Measurements from ENCODE around the gene NHSL2.

The NHSL2 gene

DNA sequence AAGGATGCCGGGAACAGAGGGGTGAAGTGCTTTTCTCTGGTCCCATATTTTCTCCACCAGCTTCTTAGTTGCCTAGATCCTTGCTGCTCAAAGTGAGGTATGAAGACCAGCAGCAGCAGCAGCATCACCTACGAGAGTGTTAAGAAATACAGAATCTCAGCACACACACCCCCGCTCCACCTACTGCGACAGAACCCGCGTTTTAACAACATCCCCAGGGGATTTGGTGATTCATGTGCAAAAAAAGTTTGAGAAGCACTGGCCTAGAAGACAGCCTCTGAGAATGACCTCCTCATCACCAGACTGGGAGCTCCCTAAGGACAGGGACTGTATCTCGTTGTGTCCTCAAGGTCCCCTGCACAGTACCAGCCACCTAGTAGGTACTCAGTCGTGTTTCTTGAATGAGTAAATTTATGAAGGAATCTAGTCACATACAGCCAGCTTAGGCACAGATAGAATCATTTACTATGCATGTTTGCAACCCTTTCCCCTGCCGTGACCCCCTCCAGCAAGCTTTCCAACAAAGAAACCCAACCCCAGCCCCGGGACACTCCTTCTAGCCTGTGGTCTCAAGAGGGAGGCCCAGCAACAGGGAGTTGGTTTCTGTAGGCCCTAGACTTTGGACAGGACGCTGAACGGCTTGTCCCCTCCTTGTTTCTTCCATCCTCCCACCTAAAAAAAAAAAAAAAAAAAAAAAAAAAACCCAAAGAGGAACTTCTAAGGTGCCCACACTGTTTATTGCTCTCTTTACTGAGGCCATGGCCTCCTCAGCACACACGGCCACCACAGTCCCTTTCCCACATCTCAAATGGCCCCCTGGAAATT lies 199.6 kb downstream of the NHSL2 start:
- DNase-seq (ENCODE audit: low spot score): no peak

DNA sequence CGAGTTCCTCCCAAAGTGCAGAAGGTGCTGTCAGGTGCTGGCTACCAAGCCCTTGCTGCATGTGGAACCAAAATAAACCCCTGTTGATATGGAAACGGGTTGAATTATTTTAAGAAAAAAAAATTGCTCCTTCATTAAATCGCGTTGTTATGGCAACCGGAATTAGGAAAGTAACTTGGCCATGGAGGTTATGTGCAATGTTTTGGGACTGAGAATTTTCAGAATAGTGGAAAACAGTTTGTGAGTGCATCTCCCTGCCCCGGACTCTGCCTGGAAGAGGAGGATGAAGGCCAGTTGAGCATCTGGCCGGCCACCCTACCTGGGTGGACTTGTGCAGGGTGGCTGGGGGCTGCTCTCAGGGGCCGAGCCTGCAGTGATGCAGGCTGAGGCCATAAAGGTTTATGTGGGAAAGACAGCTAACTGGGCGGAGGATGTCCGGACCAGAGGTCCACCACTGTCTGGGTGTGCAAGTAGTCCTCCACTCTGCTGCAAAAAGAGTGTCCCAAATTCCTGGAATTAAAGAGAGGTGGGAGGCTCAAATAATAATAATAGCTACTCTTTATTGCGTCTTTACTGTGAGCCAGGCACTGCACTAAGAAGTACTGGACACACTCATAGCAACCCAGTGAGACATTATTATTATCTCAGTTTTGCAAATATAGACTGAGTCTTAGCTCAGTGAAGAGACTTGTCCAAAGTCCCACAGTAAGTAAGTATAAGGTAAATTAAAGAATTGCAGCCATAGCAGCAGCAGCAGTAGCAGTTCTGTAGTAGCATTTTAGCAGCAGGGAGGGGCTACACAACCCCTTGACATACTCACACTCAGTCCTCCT lies 200.4 kb downstream of the NHSL2 start:
- no peak for DNase-seq (ENCODE audit: low spot score)

DNA sequence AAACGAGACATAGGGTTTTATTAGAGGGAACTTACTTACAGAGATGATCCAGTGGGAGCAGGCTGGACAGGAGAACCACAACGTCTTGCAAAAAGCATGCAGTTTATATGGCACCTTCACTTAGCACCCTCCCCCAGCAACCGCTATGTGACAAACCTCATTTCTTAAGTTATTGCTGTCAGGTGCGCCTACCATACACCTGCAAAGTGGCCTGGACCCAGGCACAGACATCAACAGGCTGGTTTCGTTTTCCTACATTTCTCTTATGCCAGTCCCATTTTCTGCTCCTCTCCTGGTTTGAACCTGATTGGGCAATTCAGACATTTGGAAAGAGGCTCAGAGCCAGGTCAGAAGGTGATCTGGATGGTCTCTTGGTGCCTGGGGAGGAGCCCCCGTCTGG lies 202.8 kb downstream of the NHSL2 start:
- DNase-seq (ENCODE audit: low spot score): no peak

DNA sequence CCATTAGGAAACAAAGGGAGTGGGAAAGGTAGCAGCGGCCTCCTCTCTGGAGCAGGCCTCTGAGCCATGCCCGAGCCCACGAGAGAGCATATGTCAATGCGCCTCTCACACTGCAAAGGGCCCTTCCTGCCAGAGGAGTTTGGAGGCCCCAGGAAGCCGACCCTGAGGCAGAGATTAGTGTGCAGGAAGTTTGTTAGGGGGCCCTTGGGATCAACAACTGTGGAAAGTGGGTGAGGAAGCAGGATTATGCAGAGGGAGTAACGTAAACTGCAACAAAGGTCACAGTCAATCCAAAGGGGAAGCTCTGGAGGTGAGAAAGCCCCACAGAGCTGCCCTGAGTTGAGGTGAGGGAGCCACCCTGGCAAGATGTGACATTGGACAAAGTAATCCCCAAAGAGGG lies 203.7 kb downstream of the NHSL2 start:
- no peak for DNase-seq (ENCODE audit: low spot score)

DNA sequence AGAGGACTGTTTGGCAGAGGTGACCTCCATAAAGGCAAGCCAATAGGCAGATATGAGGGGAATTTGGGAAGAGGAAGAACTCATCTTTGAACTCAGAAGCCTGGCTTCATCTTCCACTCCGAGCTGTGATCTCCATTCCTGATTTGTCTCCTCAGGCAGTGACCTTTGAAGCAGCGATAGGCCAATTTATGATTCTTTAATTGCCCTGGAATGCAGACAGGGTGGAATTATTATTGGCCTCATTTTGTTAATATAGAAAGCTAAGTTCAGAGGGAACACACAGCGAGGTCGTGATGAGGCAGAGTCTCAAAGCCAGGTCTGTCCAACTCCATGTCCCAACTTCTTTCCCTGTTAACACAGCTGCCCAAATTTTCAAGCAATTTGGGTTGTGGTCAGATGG lies 204.2 kb downstream of the NHSL2 start:
- DNase-seq (ENCODE audit: low spot score): no peak

DNA sequence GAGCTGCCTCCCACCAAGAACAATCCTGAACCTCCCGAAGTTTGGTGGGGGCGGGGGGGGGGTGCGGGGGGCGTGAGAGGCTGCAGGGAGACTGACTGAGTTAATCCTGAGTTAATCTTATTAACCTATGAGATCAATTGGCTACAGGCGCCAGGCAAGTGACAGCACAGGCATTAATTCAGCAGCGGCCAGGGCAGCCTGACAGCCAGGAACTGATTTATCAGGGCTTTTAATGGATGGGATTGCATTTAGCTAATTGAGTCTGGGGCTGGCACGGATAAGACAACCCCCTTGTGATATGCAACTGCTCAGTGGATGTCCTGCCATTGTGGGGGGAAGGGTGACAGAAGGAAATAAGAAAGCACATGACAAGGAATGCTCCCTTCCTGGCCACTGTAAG lies 204.7 kb downstream of the NHSL2 start:
- no peak for DNase-seq (ENCODE audit: low spot score)

DNA sequence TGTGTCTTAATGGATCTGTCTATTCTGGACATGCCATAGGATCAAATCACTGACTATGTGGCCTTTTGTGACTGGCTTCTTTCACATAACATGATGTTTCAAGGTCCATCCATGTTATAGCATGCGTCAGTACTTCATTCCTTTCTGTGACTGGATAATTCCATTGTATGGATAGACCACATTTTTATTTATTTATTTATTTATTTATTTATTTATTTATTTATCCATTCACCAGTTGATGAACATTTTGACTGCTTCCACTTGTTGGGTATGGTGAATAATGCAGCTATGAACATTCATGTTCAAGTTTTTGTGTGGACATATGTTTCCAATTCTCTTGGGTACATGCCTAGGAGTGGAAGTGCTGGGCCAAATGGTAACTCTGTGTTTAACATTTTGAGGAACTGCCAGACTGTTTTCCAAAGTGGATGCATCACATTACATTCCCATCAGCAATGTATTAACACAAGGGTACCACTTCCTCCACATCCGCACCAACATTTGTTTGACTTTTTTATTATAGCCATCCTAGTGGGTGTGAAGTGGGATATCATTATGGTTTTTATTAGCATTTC lies 207.1 kb downstream of the NHSL2 start:
- no peak for DNase-seq (ENCODE audit: low spot score)

DNA sequence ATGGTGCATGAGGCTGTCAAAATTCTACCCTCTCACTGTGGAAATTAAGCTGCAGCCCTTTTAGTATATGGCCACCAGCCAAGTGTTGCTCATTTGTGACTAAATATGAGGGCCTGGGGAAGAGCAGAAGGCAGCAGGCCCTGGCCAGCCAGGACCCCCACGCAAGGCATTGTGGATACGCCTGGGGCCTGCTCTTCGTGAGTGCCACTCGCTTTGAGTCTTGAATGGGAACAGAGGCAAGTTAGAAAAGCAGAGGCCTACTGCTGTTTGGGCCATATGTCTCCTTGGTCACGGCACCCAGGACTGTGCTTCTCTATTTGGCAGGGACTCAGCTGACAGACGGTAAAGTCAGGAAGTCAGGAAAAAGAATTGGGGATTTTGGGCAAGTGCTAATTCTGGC lies 210.2 kb downstream of the NHSL2 start:
- no peak for DNase-seq (ENCODE audit: low spot score)

DNA sequence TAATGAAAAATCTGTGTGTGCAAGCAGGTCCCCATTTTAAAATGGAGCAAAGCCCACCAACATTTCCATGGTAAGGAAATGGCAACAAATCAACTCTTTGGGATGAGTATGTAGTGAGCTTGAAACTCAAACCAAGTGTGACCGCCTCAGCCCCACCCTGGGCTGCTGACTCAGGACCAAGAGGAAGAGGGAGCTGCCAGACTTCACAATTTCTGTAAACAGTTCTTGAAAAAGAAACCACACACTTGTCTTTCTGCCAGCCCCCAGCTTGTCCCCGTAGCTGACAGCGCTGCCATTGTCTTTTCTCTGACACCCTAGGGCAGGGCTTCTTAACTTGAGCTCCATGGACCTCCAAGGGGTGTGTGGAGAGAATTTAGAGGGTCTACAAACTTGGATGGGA lies 210.7 kb downstream of the NHSL2 start:
- DNase-seq (ENCODE audit: low spot score): peak; percentile 82

DNA sequence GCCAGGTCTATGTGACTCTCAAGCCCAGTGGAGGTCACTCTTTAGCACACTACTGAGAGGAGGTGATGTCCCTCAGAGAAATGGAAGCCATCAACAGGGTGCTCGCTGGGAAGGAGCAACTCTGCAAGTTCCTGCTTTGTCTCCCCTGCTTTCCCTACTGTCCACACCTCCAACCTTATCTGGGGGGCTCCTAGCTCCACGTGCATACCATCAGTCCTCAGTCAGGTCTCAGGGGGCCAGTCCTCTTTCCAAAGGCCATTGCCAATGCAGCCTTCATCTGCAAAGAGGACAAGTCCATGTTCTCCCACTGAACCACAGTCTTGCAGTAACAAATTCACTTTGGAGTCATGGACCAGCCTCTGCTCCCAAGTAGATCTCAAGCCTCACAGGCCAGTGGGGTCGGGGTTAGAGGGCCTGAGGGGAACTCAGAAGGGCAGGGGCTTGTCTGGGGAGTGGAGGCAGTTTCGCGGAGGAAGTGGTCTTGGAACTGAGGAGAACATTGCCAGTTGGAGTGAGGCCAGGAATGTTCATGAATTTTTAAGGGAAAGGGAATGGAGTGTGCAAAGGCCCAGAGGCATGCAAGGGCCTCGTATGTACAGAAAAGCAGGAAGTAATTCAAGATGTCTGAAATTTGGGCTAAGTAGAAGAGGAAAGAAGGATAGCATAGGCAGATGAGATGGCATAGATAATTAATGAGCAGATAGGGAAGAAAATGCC lies 212.1 kb downstream of the NHSL2 start:
- DNase-seq (ENCODE audit: low spot score): no peak

DNA sequence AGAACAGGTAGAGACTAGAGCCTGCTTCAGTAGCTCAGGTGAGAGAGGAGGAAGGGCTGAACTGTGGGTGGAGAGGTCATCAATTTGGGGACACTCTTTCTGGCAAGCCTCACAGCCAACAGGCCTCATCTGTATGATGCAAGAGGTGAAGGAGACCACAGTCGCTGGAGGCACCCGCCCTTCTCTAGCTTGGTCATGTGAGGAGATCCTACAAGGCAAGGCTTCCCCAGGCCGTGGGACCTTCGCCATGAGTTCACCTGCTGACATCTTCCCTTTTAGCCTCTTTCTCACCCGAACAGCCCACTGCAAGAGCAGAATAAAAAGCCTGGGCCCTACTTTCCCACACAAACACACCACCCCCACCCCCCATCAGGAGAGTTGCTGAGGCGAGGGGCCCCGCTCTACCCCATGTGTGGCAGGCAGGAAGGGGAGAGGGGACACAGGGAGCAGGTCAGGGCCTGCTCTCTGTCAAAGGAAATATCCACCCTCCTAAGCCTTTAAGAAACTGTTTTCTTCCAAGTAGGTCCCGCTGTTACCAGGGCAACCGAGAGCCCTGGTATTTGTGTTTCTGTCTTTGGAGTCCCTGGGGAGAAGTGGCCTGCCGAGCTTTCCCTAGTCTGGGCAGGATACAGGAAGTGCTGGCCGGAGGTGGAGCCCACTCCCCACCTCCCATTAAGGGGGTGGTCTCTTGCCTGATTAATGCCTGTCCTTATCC lies 213.0 kb downstream of the NHSL2 start:
- peak; percentile 60 for DNase-seq (ENCODE audit: low spot score)

DNA sequence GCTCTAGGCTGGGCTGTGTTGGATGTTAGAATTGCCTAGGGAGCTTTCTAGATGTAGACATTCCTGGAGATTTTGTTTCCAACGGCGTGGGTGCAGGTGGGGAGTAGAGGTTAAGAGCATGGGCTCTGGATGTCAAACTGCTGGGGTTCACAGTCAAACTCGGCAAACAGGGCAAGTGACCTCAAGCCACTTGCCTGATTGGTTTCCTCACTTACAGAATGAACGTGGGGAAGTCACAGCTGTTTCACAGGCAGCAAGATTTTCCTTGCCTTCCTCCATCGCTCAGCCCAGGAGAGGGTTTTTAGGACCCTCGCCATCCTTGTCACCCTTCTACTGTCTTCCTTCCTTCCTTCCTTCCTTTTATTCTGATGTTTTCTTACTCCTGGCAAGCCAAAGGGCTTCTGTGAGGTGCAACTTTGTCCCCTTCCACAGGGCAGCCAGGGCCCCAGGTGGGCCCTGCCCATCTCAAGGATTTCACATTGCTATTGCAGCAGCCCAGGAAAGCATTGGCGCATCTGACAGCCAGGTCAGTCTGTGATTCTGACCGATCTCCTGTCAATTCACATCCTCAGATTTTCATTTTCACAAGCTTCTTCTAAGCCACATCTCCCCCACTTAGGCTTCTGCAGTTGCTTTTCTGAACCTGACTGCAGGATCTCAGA lies 214.0 kb downstream of the NHSL2 start:
- DNase-seq (ENCODE audit: low spot score): no peak

DNA sequence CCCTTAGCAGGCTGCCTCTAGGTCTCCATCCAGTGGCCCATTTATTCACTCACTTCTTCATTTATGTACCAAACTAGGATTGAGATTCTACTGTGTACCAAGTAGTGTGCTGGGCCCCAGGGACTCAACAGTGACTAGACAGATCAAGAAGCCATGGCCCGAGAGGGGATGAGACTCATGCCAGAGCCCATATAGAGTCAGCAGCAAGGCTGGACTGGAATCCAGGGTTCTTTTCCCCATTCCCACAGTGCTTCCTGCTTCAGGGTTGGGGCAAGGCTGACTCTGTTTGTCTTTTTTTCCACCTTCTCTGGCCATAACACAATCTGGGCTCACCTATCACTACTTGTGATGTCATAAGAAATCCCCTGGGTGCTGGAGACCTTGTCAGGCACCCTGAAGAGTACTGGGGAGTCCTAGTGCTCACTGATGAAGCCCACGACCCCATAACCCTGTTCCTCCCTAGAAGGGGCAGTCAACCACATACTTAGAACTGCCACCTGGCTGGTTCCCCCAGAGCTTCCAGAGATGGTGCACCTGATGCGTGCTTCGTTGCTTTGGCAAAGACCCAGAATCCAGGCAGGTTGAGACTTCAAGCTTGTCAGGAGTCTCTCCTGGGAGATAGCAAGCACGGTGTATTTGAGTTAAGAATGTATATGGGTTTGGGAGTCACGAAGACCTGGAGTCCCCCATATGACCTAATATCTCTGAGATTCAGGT lies 214.8 kb downstream of the NHSL2 start:
- DNase-seq (ENCODE audit: low spot score): no peak

DNA sequence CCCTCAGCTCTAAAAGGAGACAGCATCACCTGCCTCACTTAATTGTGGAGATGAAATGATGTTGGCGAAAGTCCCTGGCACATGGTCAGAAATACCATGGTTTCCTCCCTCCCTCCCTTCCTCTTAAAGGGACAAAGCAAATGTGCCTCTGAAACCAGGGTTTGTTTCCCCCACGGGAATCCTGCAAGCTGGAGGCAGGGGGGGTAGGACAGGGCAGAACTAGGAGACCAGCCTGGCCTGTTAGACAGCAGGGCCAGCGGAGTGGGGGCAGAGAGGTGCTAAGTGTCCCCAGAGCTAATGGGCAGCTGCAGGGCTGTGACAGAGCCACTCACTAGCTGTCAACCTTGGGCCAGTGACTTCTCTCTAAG lies 215.4 kb downstream of the NHSL2 start:
- no peak for DNase-seq (ENCODE audit: low spot score)

DNA sequence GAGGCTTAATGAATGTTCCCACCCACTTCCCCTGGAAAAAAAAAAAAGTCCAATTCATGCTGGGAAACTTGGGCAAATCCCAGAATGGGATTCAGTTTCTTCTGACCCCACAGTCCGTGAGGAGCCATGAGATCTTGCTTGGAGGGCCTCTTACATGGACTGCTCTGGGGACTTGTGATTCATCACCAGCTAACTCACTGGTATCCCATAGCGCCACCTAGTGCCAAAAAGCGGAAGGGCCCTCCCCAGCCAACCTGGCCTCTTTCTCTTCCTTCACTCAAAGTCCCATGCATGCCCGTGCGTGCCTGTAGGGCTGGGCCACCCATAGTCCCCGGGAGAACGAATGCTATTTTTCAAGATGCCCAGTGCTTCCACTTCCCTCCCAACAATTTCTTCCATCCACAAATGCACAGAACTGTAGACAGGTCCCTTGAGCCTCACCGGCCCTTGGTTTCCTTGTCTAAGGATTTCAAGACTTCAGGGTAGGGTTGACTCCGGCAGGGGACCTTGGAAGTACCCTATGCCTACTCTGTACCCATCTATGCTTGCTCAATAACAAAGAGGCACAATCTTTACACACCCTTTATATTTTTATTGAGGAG lies 216.0 kb downstream of the NHSL2 start:
- peak; percentile 92 for DNase-seq (ENCODE audit: low spot score)

DNA sequence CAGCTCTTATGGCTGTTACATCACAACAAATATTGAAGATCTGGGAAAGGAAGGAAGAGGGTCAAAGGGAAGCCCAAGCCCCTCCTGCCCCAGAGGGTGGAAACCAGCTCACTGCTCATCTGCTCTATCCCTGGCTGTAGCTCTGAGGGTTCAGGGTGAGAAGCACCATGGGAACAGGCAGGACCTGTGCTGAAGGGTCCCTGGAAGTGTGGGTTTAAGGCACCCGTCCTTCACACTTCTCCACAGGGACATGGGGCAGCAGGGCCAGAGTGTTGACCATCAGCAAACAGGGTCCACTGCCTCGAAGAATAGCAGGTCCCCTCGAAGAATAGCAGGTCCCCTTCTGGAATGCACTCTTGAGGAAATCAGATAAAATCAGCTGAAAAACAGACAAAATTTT lies 216.7 kb downstream of the NHSL2 start:
- DNase-seq (ENCODE audit: low spot score): no peak

DNA sequence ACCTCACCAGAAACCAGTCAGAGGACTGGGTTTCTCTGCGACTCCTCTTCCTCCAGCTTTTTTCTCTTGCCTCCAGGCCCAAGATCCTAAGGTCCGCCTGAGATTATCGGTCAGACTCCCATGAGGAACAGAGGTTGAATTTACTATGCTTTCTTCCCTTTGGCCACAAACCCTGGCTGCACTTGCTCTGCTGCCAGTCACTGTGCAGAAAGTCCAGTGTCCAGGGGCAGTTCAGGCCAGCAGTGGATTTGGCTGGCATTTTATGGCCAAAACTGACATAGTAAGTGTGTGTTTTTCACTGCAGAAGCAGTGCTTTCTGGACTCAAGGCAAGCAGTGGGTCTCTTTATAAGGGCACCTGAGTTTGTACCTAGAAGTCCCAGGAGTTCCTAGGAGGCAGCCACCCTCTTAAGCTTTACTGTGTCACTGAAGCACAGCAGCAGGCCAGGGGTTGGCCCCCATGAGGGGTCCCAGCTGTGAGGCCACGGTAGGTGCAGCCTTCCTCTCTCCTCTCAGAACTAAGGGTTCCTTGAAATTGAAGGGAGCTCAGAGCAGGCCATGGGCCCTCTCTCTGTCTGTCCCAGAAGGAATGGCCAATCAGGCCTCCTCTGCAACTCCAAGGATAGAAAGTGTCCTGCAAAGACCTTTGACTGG lies 217.7 kb downstream of the NHSL2 start:
- no peak for DNase-seq (ENCODE audit: low spot score)

DNA sequence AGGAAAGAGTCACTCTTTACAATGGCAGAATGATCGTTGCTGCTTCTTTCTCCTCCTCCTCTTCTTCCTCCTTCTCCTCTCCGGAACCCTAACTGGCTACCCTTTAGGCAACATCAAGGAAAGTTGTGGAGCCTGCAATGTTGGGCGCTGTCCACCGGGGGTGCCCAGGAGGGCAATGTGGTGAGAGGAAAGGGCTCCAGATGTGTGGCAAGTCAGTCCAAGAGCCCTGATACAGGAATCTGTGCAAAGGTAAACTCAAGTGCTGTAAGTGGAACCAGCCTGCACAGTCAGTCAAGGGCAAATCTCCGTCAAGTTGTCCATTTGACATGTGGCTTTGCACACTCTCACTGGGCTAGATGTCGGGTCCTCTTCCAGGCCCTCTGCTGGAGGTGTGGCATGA lies 218.2 kb downstream of the NHSL2 start:
- peak; percentile 16 for DNase-seq (ENCODE audit: low spot score)

DNA sequence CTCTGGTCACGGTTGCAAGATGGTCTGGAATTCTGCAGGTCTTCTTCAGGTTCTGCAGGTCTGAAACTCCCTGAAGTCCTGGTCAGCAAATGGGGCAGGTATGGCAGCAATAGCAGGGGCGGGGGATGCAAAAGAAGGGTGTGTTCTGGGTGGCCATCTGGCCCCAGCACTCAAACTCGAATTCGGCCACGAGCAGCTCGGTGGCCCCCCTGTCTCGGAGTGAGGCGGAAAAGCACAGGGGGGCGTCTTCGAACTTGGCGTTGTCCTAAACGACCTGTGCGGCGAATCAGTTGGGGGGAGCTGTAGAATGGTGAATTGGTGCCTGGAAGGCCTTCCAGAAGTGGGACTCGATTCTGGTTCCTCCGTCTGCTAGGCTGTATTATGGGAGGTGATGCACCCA lies 219.0 kb downstream of the NHSL2 start:
- no peak for DNase-seq (ENCODE audit: low spot score)

All from AG08395 (cell line).